ENCODE results near the gene CDADC1. TPM values are rescaled to one million over a fixed set of nuclear protein-coding genes. Genes with fewer than 3 reads are reported as not detected.
"Not testable (repeated sequence)": the region's sequence is repeated elsewhere in the genome, so short reads cannot be mapped to it uniquely, and the experiment has no call there.

The CDADC1 gene
- total RNA-seq, 2 donors from 2014 or later, result 3.9 to 5.6 TPM

DNA sequence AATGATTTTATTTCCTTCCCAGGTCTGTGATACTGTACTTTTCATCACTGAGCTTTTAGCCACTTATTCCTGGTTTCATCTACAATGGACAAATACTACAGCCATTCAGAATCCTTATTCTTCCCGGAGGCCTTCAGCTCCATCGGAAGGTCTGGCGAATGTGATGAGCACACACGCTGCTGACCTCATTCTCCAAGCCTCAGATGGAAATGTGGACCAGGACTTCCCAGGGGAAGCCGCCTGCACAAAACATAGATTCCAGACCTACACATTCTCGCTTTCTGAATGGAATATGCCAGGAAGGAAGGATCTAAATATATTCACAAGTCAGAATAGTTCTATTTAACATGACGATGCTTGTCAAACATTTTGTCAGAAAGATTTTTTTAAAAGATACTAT, 75.6 kb downstream of the CDADC1 start:
- intact Hi-C loops (cut with DNase I), result no loop called here
- Histone ChIP-seq H3K9me3 (no peaks in the 10 kb centered on the region), H3K4me3 (no peak overlapping the region), H3K27ac (no peak overlapping the region), H3K4me1 (no peaks in the 10 kb centered on the region), H3K36me3 (replicated peaks in 1 of 2; ENCODE audit: insufficient read depth in 1 of 2, low read depth in 2 of 2) (no peaks in the 10 kb centered on the region), H3K27me3 (no peaks in the 10 kb centered on the region)
- WGBS, 2 donors, result 89 to 95% methylated on average over 7 of the region's 7 CpGs
- no peak for DNase-seq
- ATAC-seq, result no peak
- no peak for TF ChIP-seq CTCF (IDR thresholded peaks at IDR 0.05)
- no peak for TF ChIP-seq POLR2A (IDR thresholded peaks at IDR 0.05)

DNA sequence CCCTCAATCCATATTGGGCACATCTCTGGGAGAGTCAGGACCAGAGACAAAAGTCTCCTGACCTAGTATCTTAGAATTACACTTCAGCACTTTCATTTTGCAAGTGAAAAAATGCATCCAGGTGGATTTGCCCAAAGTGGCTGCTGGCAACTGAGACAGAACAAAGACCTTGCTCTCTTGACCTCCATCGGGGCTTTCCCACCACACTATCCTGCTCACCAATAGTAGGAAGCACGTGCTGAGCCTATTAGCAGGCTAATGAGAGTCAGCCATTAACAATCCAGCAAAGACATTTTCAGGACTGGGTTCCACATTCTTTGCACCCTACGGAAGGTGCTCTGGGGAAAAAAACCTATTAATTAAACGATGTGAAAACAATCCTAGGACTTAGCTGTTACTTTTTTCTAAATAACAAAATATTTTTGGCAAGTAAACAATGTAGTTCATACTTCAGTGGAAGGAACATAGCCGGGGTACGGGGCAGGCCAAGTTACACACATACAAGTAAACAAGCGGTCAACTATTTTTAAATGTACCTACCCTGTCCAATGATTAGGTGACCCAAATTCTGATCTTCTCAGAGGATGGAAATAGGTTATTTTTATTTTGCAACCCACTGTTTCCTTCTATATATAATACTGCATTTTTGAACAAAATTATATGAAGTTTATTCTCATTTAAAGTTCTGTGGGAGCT, 78.6 kb downstream of the CDADC1 start:
- 64 to 65% methylated on average over 7 of the region's 7 CpGs for WGBS, 2 donors
- TF ChIP-seq CTCF (IDR thresholded peaks at IDR 0.05) (no peak), POLR2A (IDR thresholded peaks at IDR 0.05) (no peak)
- ATAC-seq, result no peak

DNA sequence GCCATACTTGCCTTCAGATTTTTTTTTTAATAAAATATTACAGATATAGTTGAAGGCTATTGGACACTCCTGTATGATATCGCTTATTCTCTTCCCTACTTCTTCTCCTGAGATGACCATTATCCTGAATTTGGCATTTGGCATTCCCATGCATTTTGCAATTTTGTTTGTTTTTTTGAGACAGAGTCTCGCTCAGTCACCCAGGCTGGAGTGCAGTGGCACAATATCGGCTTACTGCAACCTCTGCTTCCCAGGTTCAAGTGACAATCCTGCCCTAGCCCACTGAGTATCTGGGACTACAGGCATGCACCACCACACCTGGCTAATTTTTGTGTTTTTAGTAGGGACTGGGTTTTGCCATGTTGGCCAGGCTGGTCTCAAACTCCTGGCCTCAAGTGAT, 79.4 kb downstream of the CDADC1 start:
- H3K4me3 ChIP-seq; H3K27me3 ChIP-seq; H3K9me3 ChIP-seq; DNase-seq; ATAC-seq; H3K4me1 ChIP-seq; H3K27ac ChIP-seq; H3K36me3 ChIP-seq (replicated peaks in 1 of 2; ENCODE audit: insufficient read depth in 1 of 2, low read depth in 2 of 2); intact Hi-C loops (cut with DNase I): not testable (repeated sequence)
- WGBS, 2 donors, result 91 to 96% methylated on average over 3 of the region's 3 CpGs

More for the DNA sequence above, 78.6 kb downstream of the CDADC1 start:
- no peaks in the 10 kb centered on the region for H3K36me3 ChIP-seq (replicated peaks in 1 of 2; ENCODE audit: insufficient read depth in 1 of 2, low read depth in 2 of 2)
- H3K27me3 ChIP-seq, result no peaks in the 10 kb centered on the region
- H3K9me3 ChIP-seq, result no peaks in the 10 kb centered on the region
- no peak overlapping the region for H3K4me3 ChIP-seq
- intact Hi-C loops (cut with DNase I), result no loop called here
- no peak for DNase-seq
- no peaks in the 10 kb centered on the region for H3K4me1 ChIP-seq
- peak overlapping the region in 1 of 4 donors; percentile 10 for H3K27ac ChIP-seq

GRCh38 chr13:49329831-49330545, 82.3 kb downstream of the CDADC1 start:
- Histone ChIP-seq H3K27ac (no peak overlapping the region), H3K4me3 (no peak overlapping the region), H3K4me1 (no peaks in the 10 kb centered on the region), H3K9me3 (no peaks in the 10 kb centered on the region), H3K36me3 (replicated peaks in 1 of 2; ENCODE audit: insufficient read depth in 1 of 2, low read depth in 2 of 2) (no peaks in the 10 kb centered on the region), H3K27me3 (no peaks in the 10 kb centered on the region)
- TF ChIP-seq POLR2A (IDR thresholded peaks at IDR 0.05) (no peak), CTCF (IDR thresholded peaks at IDR 0.05) (no peak)
- intact Hi-C loops (cut with DNase I), result no loop called here
- WGBS, 2 donors, result 69 to 77% methylated on average over 8 of the region's 8 CpGs
- DNase-seq (no peak), ATAC-seq (no peak)

GRCh38 chr13:49330546-49330864, 82.8 kb downstream of the CDADC1 start:
- H3K27me3 ChIP-seq, result no peaks in the 10 kb centered on the region
- no peak overlapping the region for H3K4me3 ChIP-seq
- intact Hi-C loops (cut with DNase I), result no loop called here
- H3K36me3 ChIP-seq (replicated peaks in 1 of 2; ENCODE audit: insufficient read depth in 1 of 2, low read depth in 2 of 2), result no peaks in the 10 kb centered on the region
- ATAC-seq (no peak), DNase-seq (no peak)
- WGBS, 2 donors, result 92 to 96% methylated on average over 1 of the region's 1 CpG
- TF ChIP-seq CTCF (IDR thresholded peaks at IDR 0.05) (no peak), POLR2A (IDR thresholded peaks at IDR 0.05) (no peak)
- H3K4me1 ChIP-seq, result no peaks in the 10 kb centered on the region
- H3K27ac ChIP-seq, result no peak overlapping the region
- H3K9me3 ChIP-seq, result no peaks in the 10 kb centered on the region
